Activated CD8-positive, alpha-beta memory T cell treated with anti-CD3 and anti-CD28 coated beads for 4 hours (primary cell): ENCODE results near the gene PRKD2.

Source experiments
- DNase-seq, 2 donors: peaks; one replicate each; pipeline ENCODE4 v3.0.0-alpha.2; 2020; ENCODE audit warnings: low read depth in 2 of 2

The PRKD2 gene

DNA sequence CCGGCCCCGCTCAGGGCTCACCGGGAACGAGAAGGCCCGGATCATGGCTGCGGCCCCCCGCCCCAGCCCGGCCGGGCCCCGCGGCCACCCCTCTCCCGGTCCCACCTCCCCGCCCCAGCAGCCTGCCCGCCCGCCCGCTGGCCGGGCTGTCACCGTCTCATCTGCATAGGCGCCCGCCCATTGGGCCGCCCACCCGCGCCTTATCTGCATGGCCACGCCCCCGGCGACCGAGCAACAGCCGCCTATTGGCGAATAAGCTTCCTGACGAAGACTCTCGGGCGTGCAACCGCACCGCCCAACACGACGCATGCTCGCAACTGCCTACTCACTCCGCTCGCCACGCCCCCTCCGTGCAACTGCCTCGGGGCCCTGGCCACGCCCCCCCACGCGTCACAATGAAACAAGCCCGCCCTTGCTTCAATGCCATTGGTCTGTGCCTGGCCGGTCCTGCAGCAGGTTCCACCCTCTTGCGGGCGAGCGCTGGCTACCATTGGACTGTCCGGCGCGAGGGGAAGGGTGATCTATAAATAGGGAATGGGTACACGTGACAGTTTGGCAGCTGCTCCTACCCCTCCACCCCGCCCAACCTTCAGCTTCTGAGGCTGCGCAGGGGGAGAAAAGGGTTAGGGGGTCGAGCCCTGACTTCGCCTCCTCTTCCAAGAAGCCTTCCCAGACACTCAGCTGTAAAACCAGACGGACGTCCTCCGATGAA lies 55.7 kb downstream of the PRKD2 start, which contains the start of gene DACT3:
DACT3 (minus strand) TSS at position 163 of the 712 bp plus-strand sequence; CDS start at position 45, 118 bp downstream.
- DNase-seq = peak; percentile 99 to 100

DNA sequence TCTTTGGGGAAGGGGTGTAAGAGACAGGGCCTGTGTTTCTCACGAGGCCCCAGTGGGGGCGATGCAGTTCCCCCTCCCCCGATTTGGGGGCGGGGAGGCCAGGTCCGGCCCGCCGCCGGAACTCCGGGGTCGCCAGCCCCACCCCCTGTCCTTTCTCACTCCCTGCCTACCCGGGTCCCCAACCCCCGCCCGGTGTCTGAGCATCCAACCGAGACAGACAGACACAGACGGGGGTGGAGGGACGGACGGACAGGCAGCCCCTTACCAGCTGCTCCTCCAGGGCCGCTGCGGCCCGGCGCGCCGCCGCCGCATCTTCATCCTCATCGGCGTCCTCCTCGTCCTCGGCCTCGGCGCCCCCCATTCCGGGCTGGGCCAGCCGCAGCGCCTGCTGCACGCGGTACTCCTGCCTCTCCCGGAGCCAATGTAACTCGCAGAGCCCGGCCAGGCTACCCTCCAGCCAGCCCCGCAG lies 56.3 kb downstream of the PRKD2 start:
- DNase-seq = no peak

DNA sequence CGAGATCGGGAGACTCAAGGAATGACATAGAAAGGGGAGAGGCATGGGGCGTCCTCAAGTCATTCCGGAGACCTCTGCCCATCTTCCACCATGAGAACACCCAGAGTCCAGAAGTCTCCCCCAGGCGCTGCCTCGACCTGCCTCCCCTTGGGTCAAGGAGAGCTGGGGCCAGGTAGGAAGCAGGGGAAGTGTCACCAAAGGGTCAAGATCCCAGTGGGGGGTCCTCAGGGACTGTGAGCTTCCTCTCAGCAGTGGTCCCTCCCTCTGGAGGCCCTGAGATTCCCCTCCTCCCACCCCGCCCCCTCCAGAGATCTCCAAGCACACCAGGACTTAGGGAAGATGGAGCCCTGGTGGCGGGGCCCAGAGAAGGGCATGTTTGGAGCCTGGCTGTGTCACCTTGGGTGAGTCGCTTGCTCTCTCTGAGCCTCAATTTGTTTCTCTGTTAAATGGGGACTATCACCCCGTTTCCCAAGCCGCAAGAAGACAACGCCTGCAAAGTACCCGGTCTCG lies 56.9 kb downstream of the PRKD2 start:
- DNase-seq = no peak

DNA sequence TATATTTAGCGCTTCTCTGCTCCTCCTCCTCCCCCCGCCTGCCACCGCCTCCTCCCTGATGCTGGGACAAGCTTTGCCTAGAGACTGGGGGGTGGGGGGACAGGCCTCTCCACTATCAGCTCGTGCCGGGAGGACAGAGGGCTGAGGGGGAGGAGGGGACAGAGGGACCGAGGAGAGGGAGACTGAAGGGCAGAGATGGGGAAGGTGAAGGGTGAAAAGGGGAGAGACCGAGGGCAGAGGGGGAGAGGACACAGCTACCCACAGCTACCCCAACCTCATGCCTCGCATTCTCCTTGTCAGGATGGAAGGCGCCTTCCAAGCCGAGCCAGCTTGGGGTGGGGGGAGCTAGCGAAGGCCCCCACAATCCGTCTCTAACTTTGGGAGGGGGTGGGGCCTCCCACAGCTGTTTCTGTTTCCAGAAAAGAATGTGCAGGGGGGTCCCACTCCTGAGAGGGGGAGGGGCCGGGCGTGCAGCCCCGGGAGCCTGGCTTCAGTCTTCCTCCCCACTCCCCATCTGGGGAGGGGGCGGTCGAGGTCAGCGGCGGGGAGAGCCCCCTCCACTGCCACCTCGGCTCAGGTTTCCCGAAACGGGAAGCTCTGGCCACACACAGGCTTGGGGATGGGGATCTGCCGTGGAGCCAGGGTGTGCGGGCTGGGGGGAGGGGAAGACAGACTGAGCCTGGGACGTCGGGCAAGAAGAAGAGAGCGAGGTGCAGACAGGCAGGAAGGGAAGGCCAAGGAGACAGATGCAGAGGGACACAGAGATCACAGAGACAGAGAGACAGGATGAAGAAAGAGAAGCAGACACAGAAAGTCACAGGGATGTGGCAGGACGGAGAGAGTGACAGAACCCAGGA lies 57.5 kb downstream of the PRKD2 start:
- no peak for DNase-seq

DNA sequence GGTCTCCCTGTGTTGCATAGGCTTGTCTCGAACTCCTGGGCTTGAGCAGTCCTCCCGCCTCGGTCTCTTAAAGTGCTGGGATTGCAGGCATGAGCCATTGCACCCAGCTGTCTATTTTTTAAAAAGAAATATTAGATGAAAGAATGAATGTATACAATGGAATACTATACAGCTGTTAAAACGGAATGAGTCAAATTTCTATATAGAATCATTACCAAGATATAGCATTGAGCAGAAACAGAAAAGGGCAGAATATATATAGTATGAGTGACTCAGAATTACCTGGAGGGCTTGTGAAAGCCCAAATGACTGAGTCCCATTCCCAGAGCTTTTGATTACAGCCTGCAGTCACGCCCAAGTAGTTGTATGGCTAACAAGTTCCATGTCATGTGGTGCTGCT lies 60.4 kb downstream of the PRKD2 start:
- DNase-seq = no peak

DNA sequence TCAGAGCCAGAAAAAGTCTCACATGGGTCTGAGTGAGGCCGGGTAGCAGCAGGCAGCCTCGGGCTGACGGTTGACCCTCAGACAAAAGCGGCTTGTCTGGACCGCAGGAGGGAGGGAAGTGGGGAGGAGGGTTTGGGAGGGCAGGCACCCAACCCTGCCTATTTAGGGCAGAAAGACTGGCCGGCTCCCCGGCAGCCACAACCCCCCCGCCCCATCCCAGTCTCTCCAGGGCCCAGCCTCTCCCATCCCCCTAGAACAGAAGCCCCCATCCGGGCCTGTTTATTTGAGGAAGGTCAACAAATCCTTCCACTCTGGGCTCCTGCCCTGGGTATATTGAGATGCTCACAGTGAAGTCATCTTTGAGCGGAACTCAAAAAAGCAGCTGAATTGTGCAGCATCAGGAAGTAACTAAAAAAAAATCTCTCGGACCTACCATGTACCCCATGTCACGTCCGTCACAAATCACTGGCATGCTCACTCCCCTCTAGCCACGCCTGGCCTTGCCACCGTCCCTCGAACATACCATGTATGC lies 62.2 kb downstream of the PRKD2 start:
- no peak for DNase-seq

DNA sequence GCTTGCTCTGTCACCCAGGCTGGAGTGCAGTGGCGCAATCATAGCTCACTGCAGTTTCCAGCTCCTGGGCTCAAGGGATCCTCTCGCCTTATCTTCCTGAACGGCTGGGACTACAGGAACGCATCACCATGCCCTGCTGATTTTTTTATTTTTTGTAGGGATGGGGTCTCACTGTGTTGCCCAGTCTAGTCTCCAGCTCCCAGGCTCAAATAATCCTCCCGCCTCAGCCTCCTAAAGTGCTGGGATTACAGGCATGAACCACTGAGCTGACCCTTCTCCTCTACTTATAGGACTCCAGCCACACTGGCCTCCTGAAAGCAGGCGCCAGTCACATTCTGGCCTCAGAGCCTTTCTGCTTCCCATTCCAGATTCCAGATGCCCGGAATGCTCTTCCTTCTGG lies 66.5 kb downstream of the PRKD2 start:
- no peak for DNase-seq

DNA sequence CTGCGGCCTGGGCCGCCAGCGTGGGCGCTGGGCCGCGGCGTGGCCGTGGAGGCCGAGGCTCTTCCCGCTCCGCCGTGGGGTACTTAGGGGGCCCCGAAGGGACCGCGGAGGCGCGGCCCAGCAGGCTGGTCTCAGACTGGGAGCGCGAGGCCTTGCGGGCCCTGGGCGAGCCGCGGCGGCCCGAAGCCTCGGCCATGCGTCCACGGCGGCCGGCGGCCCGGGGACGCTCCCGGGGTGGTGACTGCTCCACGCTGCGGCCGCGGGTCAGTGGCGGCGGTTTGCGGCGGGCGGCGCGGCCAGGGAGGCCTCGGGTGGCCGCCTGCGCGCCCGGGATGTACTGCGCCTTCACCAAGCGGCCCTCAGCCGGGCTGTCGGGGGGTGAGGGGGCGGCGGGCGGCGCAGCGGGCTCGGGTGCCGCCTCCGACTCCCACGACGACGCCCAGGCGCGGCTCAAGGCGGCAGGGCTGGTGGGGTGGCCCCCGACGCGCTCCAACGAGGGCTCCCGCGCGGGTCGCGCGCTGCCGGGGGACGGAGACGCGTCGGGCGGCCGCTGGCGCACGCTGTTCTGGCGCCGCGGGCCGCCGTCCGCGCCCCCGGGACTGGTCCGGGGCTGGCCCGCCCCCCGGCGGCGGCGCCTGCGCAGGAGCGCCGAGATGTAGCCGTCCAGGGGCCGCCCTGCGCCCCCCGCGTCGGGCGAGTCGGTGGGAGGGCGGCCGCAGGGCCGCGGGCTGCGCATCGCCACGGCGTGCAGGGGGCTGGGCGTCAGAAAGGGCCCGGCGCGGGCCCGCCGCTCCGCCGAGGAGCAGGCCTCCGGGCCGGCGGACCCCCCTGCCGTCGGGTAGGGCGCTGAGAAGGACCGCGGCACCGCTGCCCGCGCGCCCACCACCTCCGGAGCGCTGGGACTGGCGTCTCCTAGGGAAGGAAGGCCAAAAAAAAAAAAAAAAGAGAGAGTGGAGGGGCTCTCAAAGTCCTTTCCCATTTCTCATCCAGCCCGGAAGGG lies 67.7 kb downstream of the PRKD2 start:
- DNase-seq = no peak

DNA sequence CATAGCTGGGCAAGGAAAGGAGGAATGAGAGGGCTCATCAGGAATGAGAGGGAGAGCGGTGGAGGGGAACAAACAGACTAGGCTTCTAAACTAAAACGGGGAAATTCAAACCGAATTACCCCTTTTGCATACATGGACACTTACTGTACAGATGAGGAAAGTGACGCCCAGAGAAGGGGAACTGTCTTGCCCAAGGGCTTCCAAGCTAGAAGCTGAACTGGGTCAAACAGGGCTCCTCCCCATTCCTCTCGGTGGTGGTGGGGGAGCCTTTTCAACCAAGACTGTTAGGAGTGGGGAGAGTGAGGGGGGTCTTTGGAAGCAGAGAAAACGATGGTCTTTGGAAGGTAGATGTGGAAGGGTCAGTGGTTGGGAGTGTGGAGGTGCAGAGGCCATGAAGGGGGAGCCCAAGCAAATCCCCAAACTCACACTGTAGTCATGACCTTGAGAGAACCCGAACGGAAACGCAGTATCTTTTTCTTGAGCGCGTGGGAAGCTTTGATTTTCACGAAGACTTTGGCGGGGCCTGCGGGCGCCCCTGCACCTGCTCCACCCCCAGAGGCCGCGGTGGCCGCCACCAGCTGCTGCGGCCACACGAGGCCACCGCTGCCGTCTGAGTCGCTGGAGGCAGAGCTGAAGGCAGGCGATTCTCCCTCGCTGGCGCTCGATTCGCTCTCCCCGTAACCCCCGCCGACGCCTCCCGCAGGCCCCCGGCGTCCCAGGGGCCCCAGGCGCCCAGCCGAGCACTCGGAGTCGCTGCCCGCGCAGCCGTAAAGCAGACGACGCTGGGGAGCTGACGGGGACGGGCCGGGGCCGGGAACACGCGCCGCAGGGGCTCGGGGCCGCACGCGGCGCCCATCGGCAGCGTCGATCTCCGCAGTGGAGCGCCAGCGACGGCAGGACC lies 68.6 kb downstream of the PRKD2 start:
- no peak for DNase-seq

DNA sequence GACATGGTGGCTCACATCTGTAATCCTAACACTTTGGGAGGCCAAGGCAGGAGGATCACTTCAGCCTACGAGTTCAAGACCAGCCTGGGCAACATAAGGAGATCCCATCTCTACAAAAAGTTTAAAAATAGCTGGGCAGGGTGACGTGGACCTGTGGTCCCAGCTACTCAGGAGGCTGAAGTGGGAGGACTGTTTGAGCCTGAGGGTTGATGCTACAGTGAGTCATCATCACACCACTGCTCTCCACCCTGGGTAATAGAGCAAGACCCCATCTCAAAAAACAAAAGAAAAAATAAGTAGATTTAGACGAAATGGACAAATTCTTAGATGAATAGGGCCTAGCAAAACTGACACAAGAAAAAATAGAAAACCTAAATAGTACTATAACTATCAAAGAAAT lies 70.5 kb downstream of the PRKD2 start:
- DNase-seq = no peak

DNA sequence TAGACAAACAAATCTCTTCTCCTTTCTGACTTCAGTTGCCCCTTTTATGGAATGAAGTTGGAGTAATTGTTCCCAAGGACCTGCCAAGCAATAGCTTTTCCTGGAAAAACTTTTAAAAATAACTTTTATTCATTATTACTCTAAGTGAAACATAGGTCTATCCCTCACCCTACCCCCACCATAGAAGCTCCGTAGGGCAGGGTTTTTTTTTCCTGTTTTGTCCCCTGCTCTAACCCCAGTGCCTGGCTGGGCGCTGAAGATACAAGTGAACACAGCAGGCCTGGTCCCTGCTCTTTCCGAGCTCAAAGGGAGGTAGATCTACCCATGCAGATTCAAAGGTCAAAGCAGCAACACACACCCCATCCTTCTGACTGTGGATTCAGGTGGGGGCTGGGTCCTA lies 72.2 kb downstream of the PRKD2 start:
- no peak for DNase-seq

DNA sequence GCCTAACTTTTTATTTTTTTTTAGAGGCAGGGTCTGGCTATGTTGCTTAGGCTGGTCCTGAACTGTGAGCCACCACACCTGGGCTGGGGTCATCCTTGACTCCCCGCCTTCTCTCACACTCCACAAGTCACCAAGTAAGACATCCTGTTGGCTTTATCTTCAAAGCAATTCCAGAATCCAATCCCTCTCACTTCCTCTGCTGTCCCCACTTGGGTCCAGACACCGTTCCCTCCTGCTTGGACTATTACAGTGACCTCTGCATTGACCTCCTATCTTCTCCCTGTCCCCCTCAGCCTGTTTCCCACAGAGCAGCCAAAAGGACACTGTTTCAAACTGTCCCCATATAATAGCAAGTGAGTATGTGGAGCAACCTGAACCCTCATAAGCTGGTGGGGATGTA lies 76.3 kb downstream of the PRKD2 start:
- DNase-seq = no peak

DNA sequence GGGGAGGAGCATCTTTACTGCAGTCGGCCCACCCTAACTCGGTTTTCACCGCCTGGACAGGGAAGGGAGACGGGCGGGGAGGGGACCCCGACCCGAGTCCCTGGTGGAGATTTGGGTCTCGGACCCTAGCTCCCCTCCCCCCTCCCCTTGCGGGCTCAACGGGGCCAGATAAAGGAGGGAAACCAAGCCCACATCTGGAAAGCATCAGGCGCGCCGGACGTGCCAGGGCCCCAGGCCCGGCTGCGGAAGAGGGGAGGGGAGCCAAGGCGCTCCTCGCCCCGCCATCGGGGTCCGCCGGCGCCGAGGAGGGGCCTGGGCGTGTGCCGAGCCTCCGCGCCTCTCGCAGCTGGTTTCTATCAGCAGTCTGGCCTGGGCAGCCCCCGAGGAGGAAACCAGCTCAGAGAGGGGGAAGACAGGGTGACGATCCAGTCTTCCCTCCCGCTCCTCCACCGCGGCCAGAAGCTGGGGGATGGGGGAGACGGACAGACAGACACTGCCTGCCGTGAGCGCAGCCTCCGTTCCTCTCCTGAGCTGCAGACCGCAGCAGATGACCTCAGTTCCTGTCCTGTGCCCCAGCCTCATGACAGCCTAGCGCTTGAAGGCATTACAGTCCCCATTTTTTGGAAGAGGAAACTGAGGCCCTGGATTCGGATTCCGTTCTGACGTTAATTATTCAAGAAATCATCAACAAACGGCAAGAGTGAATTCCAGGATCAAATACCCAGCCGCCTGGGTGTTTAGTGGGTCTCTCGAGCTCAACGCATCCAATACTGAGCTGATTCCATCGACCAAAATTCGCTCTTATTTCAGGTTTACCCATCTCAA lies 77.3 kb downstream of the PRKD2 start:
- no peak for DNase-seq

DNA sequence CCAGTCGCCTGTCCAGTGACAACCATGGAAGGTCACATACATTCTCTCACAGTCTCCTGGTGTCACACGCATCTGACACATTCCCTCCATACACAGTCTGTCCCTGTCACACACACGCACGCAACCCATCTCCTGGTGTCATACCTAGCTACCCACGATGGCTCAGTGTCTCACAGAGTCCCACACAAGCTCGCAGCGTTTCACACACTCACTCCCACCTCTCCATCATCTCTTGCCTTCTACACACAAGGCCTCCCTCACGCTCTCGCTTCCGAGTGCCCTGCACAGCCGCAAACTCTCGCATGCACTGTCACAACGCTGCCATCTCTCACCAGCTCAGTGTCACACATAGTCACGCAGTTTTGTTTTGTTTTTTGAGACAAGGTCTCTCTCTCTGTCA lies 79.7 kb downstream of the PRKD2 start:
- DNase-seq = no peak

DNA sequence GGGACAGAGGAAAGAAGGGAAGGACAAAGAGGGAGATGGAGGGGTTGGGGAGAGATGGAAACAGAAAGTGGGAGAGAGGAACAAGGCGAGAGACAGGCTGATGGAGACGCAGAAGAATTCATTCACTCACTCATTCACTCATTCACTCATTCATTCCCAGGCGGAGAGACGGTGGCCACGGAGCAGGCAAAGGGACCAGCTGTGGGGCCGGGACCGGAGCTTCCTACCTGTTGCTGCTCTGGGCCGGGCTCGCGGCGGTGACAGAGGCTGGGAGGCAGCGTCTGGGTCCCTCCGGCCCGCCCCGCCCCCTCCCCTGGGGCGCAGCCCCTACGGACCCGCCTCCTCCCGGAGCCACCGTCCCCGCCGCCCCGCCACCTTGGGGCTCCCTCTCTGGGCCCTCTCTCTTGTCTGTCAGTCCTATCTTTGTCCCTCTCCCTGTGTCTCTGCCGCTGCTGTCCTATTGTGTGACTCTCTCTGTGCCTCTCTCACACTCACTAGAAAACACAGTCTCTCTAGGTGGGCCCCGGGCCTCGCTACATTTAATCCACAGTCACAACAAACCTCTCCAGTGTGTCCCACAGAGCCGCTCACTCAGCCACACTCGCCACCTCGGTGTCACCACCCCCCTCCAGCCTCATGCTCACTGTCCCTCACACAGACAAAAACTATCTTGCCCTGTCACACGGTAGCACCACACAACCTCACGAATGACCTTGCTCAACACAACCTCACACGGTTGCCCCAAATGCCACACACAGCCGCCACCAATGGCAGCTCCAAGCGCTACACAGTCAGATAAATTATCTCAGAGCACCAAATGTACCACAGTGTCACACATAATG lies 80.8 kb downstream of the PRKD2 start, which contains the start of gene GNG8:
GNG8 (minus strand) TSS at position 283 of the 842 bp plus-strand sequence. CDS start 1,520 bp downstream, outside the sequence.
- DNase-seq = no peak

DNA sequence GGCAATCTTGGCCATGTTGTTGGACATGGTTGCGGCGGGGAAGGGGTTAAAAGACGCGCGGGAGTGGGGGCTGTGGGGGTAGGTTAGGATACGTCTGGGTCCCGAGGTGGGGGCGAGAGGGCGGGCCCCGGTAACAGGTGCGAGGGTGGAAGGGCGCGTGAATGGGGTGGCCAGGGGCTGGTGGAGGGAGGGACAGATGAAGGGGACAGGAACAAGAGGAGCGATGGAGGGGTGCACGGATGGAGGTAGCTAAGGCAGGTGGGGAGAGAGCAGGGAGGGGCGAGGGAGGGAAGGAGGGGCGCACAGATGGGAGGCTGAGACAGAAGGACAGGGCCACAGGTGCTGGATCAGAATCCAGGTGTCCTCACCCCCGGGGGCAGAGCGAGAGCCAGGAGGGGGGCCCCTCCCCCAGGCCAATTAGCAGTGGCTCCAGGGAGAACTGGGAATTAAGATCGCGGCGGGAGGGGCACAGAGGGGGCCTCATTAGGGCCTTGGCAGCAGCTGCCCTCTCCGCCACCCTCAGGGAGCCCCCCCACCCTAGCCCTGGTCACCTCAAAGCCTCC lies 82.2 kb downstream of the PRKD2 start:
- DNase-seq = no peak

DNA sequence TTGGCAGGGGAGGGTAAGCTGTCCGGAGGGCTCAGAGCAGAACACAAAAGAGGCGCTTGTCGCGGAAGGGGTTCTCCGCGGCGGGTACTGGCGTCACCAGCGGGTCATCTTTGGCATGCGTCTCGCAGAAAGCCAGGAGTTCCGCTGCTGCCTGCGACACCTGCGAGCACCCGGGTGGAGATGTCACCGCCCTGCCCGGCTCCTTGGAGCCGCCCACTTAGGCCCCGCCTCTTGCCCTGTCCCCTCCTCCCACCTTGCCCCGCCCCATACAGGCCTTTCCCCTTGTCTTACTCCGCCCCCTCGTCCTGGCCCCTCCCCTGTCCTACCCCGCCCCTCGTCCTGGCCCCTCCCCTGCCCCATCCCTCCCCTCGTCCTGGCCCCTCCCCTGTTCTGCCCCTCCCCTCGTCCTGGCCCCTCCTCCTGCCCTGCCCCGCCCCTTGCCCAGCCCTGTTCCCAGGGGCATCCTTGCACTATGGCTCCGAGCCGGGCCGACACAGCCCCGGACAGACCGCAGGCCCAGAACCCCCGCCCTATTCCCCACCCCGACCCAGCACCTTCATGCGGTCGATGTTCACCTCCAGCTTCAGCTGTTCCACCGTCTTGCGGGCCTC lies 82.8 kb downstream of the PRKD2 start:
- DNase-seq = peak; percentile 77 to 87
